Muscle layer of colon (tissue), 2 donors: ENCODE measurements around the gene TTYH1.

Experiments
- H3K27ac ChIP-seq: one replicate; pipeline ENCODE4 v1.7.0; 2013; ENCODE audit warnings: low read depth, mild to moderate bottlenecking, low read length, moderate library complexity
- H3K27me3 ChIP-seq, 2 donors: one replicate each; pipeline ENCODE4 v1.7.0; 2013; ENCODE audit warnings: low read length in 2 of 2, mild to moderate bottlenecking in 2 of 2; ENCODE audit not compliant: insufficient read depth in 2 of 2, control insufficient read depth in 1 of 2
- H3K36me3 ChIP-seq: one replicate; pipeline ENCODE4 v1.7.0; 2013; ENCODE audit warnings: mild to moderate bottlenecking, low read length; ENCODE audit not compliant: insufficient read depth
- H3K4me1 ChIP-seq: one replicate; pipeline ENCODE4 v1.7.0; 2013; ENCODE audit warnings: mild to moderate bottlenecking, low read length; ENCODE audit not compliant: insufficient read depth
- H3K4me3 ChIP-seq, 2 donors: one replicate each; pipeline ENCODE4 v1.7.0; 2013; ENCODE audit warnings: low read length in 2 of 2, low read depth in 1 of 2, mild to moderate bottlenecking in 1 of 2, moderate library complexity in 1 of 2
- H3K9ac ChIP-seq: one replicate; pipeline ENCODE4 v1.7.0; 2013; ENCODE audit warnings: low read length
- H3K9me3 ChIP-seq: one replicate; pipeline ENCODE4 v1.7.0; 2013; ENCODE audit warnings: mild to moderate bottlenecking, low read length
- donor health status: abdominal sarcoma.
- donor health status: Adenocarcinoma of cecum.

The TTYH1 gene

GRCh38 chr19:54477650-54478049 is 62.4 kb downstream of the TTYH1 start:
- H3K27ac ChIP-seq: no peak overlapping the region
- no peak overlapping the region for H3K4me3 ChIP-seq
- H3K27me3 ChIP-seq: peaks cover 6% of the 10 kb centered on the region in 2 donors
- no peaks in the 10 kb centered on the region for H3K36me3 ChIP-seq
- no peak overlapping the region for H3K9ac ChIP-seq
- H3K9me3 ChIP-seq: no peaks in the 10 kb centered on the region
- H3K4me1 ChIP-seq: peaks cover 5% of the 10 kb centered on the region

GRCh38 chr19:54478677-54479266 is 63.5 kb downstream of the TTYH1 start:
- Histone ChIP-seq H3K4me1 (peaks cover 2% of the 10 kb centered on the region), H3K27ac (no peak overlapping the region), H3K27me3 (peaks cover 6% of the 10 kb centered on the region in 2 donors), H3K9ac (no peak overlapping the region), H3K9me3 (no peaks in the 10 kb centered on the region), H3K4me3 (no peak overlapping the region), H3K36me3 (no peaks in the 10 kb centered on the region)

GRCh38 chr19:54480051-54480450 is 64.8 kb downstream of the TTYH1 start:
- Histone ChIP-seq H3K27me3 (peaks cover 6% of the 10 kb centered on the region in 2 donors), H3K9ac (no peak overlapping the region), H3K9me3 (no peaks in the 10 kb centered on the region), H3K36me3 (no peaks in the 10 kb centered on the region), H3K4me3 (no peak overlapping the region), H3K4me1 (no peaks in the 10 kb centered on the region), H3K27ac (no peak overlapping the region)

- Histone ChIP-seq H3K9ac (no peak overlapping the region), H3K27ac (no peak overlapping the region), H3K4me1 (no peaks in the 10 kb centered on the region), H3K27me3 (peaks cover 6% of the 10 kb centered on the region in 2 donors), H3K36me3 (no peaks in the 10 kb centered on the region), H3K9me3 (no peaks in the 10 kb centered on the region), H3K4me3 (no peak overlapping the region)
Measured at GRCh38 chr19:54481326-54481930, 66.2 kb downstream of the TTYH1 start.

- no peak overlapping the region for H3K27ac ChIP-seq
- H3K4me3 ChIP-seq: no peak overlapping the region
- H3K27me3 ChIP-seq: peaks cover 4 to 6% of the 10 kb centered on the region in 2 donors
- no peaks in the 10 kb centered on the region for H3K9me3 ChIP-seq
- no peak overlapping the region for H3K9ac ChIP-seq
- no peaks in the 10 kb centered on the region for H3K36me3 ChIP-seq
- H3K4me1 ChIP-seq: no peaks in the 10 kb centered on the region
Measured at GRCh38 chr19:54482889-54483288, 67.6 kb downstream of the TTYH1 start.

GRCh38 chr19:54484451-54484850 is 69.2 kb downstream of the TTYH1 start:
- Histone ChIP-seq H3K9ac (no peak overlapping the region), H3K27me3 (no peaks in the 10 kb centered on the region), H3K9me3 (no peaks in the 10 kb centered on the region), H3K27ac (no peak overlapping the region), H3K4me3 (no peak overlapping the region), H3K4me1 (no peaks in the 10 kb centered on the region), H3K36me3 (no peaks in the 10 kb centered on the region)

GRCh38 chr19:54485851-54486250 is 70.6 kb downstream of the TTYH1 start:
- H3K9ac ChIP-seq: no peak overlapping the region
- no peaks in the 10 kb centered on the region for H3K9me3 ChIP-seq
- H3K27me3 ChIP-seq: no peaks in the 10 kb centered on the region
- H3K36me3 ChIP-seq: no peaks in the 10 kb centered on the region
- H3K4me1 ChIP-seq: no peaks in the 10 kb centered on the region
- H3K4me3 ChIP-seq: no peak overlapping the region
- H3K27ac ChIP-seq: no peak overlapping the region
